HG03469 (cell line): ENCODE data around the gene PPP1R3F.
"Not testable (repeated sequence)": the region's sequence is repeated elsewhere in the genome, so short reads cannot be mapped to it uniquely, and the experiment has no call there.

Experiments
- ATAC-seq: cut with Tn5 transposase; IDR thresholded peaks from one replicate; pipeline ENCODE4 v1.9.1; 2021; ENCODE audit warnings: mild to moderate bottlenecking, moderate library complexity, moderate number of reproducible peaks; ENCODE audit not compliant: unreplicated experiment

Gene PPP1R3F

DNA sequence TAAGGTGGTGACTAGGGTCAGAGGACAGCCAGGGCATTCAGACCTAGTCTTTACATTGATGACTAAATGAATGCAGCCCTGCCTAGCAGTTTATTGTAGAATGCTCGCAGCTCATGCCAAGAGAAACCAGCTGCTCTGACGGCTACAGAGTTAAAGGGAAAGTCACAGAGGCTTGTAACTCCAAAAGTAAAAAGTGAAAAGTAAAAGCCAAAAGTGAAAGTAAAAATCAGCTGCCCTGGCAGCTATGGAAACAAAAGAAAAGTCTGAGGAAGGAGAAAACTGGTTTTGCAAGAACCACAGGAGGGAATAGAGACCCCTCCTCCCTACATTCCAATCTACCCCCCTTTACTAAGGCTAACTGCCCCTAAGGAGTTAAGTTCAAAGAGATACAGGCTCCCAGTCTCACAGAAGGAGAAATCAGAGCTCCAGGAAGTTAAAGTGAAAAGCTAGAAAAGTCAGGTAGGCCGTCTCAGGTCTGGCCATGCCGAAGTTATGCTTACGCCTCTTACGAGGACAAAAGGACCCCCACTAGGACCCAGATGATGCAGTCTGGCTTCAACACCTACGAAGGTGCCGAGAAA, 39.9 kb downstream of the PPP1R3F start:
- no peak for ATAC-seq

DNA sequence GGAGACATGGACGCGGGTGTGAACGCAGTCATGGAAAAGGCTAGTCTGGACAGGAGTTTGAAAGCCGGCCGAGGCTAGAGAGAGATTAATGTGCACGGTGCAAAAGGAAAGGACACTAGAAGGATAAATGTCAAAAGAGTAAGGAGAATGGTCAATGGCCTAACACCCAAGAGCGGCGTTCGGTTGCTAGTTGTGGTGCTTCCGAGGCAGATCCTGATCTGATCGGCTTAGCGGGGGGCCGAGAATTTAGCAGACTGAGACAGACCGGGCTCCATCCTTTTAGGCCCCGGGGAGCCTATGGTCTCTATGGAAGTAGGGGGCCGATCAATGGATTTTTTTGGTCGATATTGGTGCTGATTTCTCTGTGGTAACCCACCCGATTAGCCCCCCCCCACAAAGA, 40.8 kb downstream of the PPP1R3F start:
- ATAC-seq, result no peak

DNA sequence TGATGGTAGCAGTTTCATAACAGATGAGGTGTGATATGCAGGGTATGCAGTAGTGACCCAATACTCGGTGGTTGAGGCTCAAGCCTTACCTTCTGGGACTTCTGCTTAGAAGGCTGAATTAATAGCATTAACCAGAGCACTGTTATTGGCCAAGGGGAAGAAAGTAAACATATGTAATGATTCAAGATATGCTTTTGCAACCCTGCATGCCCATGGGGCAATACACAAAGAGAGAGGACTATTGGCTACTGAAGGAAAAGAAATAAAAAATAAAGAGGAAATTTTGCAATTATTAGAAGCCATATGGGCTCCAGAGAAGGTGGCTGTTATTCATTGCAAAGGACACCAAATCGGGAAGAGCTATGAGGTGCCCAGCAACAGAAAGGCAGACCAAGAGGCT, 42.6 kb downstream of the PPP1R3F start:
- ATAC-seq, result no peak

DNA sequence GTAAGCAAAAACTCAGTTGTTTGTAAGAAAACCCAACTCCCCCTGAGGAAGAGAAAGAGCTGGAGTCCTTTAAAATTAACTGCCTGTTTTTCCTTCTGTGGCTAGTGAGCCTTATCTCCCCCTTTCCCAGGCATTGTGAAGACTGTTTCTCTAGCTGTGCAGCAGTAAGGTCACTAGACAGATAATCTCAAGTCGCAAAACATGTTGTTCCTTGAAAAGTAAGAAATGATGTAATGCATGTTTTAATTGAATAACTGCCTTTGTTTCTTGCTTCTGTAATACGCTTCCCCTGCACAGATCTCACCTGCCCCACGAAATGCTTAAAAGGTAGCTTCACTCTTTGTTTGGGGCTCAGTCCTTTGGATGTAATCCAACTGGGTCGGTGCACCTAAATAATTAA, 46.5 kb downstream of the PPP1R3F start:
- no peak for ATAC-seq

DNA sequence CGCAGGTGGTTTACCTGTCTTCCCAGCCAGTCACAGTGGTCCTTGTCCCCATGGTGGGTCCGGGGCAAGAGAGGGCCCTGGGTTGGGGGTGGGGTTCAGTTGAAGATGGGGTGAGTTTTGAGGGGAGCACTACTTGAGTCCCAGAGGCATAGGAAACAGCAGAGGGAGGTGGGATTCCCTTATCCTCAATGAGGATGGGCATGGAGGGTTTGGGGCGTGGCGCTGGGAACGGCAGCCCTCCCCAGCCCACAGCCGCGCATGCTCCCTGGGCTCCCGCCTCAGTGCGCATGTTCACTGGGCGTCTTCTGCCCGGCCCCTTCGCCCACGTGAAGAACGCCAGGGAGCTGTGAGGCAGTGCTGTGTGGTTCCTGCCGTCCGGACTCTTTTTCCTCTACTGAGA, 52.1 kb downstream of the PPP1R3F start, which contains the start of gene GAGE12J:
TSS of gene GAGE12J (plus strand) at position 301 of the 400 bp plus-strand sequence. CDS start 1,157 bp downstream, outside the sequence.
- ATAC-seq, result not testable (repeated sequence)

DNA sequence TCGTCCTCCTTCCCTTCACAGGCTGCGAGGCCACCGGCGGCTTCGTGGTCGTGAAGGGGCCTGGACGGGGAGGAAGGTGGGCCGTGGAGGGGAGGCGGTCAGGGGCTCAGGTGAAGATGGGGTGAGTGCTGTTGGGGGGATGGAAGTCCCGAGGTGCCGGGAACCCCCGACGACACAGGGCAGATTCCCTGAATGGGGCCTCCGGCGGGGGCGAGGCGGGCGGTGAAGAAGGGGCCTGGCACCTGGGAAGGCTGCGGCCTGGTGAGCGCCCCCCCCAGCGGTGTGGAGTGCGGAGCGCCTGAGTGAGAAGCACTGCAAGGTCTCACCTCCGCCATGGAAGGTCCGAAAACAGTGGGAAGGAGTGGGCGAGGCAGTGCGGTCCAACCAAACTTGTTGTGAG, 52.7 kb downstream of the PPP1R3F start:
- not testable (repeated sequence) for ATAC-seq

DNA sequence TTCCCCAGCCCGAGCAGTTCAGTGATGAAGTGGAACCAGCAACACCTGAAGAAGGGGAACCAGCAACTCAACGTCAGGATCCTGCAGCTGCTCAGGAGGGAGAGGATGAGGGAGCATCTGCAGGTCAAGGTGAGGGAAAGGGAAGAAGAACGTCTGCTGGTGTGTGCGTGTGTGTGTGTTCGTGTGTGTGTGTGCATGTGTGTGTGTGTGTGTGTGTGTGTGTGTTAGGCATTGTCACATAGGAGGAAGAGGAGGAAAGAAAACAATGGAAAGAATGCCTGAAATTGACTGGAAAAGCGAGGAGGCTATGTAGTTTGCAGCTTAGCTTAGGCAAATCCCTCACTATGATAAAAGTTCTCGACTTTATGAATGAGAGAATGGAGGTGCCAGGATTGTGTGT, 54.1 kb downstream of the PPP1R3F start:
- ATAC-seq, result not testable (repeated sequence)

DNA sequence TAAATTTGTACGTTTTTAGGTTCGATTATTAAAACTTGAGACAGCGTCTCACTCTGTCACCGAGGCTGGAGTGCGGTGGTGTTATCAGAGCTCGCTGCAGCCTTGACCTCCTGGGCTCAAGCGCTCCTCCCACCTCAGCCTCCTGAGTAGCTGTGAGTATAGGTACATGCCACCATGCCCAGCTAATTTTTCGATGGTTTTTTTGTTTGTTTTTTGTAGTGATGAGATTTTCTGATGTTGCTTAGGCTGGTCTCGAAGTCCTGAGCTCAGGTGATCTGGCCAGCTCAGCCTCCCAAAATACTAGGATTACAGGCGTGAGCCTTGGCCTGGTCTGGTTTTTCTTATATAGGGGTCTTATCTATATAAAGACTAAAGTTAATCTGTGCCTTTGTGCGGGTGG, 60.8 kb downstream of the PPP1R3F start:
- ATAC-seq, result not testable (repeated sequence)

DNA sequence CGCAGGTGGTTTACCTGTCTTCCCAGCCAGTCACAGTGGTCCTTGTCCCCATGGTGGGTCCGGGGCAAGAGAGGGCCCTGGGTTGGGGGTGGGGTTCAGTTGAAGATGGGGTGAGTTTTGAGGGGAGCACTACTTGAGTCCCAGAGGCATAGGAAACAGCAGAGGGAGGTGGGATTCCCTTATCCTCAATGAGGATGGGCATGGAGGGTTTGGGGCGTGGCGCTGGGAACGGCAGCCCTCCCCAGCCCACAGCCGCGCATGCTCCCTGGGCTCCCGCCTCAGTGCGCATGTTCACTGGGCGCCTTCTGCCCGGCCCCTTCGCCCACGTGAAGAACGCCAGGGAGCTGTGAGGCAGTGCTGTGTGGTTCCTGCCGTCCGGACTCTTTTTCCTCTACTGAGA, 61.7 kb downstream of the PPP1R3F start, which contains the start of gene GAGE13:
TSS of gene GAGE13 (plus strand) at position 301 of the 400 bp plus-strand sequence. CDS start 1,156 bp downstream, outside the sequence.
- ATAC-seq, result not testable (repeated sequence)

DNA sequence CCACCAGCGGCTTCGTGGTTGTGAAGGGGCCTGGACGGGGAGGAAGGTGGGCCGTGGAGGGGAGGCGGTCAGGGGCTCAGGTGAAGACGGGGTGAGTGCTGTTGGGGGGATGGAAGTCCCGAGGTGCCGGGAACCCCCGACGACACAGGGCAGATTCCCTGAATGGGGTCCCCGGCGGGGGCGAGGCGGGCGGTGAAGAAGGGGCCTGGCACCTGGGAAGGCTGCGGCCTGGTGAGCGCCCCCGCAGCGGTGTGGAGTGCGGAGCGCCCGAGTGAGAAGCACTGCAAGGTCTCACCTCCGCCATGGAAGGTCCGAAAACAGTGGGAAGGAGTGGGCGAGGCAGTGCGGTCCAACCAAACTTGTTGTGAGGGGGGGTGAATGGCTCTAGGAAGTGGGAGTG, 62.2 kb downstream of the PPP1R3F start:
- ATAC-seq, result not testable (repeated sequence)
